Tibial artery (tissue), 4 donors: ENCODE data around the gene RERE.
A peak's percentile ranks its signal among the peaks of the same experiment; 100 is the strongest.

ENCODE experiments used
- DNase-seq, 2 donors: peaks; one replicate each; pipeline ENCODE4 v3.0.0-alpha.2; 2019
- H3K27ac ChIP-seq, 2 donors: fragments of 200-600 bp; sonication (generic) in 1 of 2; 1 replicate in 1 of 2; 2 replicates in 1 of 2; pipeline ENCODE4 v1.5.1; 2018 to 2019; ENCODE audit warnings: mild to moderate bottlenecking in 1 of 2
- H3K27me3 ChIP-seq, 2 donors: fragments of 200-600 bp; sonication (generic) in 1 of 2; one replicate each; pipeline versions ENCODE4 v1.5.1 to v1.6.0; 2016 to 2019
- H3K36me3 ChIP-seq, 3 donors: fragments of 200-600 bp; sonication (generic) in 2 of 3; one replicate each; pipeline ENCODE4 v1.5.1; 2016 to 2019; ENCODE audit warnings: mild to moderate bottlenecking in 2 of 3
- H3K4me1 ChIP-seq, 4 donors: fragments of 200-600 bp; sonication (generic) in 2 of 4; 1 replicate in 3 of 4; 2 replicates in 1 of 4; pipeline ENCODE4 v1.5.1; 2016 to 2019
- H3K4me3 ChIP-seq, 2 donors: fragments of 200-600 bp; sonication (generic) in 1 of 2; 1 replicate in 1 of 2; 2 replicates in 1 of 2; pipeline ENCODE4 v1.5.1; 2018 to 2019; ENCODE audit warnings: mild to moderate bottlenecking in 2 of 2
- H3K9me3 ChIP-seq, 3 donors: fragments of 200-600 bp; sonication (generic) in 1 of 3; one replicate each; pipeline ENCODE4 v1.5.1; 2016 to 2019
- CTCF ChIP-seq, 2 experiments: fragments of 200-600 bp in 1 of 2; fragments of 450-650 bp in 1 of 2; IDR thresholded peaks; one replicate each; pipeline ENCODE4 v1.5.1; 2017 to 2019; ENCODE audit warnings: antibody characterized with exemption in 2 of 2, mild to moderate bottlenecking in 1 of 2, moderate library complexity in 1 of 2
- intact Hi-C: fragments of 100-400 bp; cut with DNase I; formaldehyde crosslinking; loops from one replicate; pipeline ENCODE4 v1.15.0; 2023; ENCODE audit warnings: low total_unique reads

Gene RERE

GRCh38 chr1:8660411-8660828 lies 157.0 kb downstream of the RERE start:
- H3K27ac ChIP-seq, result peak overlapping the region; percentile 75 to 83
- no peaks in the 10 kb centered on the region for H3K9me3 ChIP-seq
- no peak for TF ChIP-seq CTCF (IDR thresholded peaks at IDR 0.05)
- no peaks in the 10 kb centered on the region for H3K27me3 ChIP-seq
- intact Hi-C loops, result no loop called here
- DNase-seq, result peak; percentile 59 to 76
- no peak overlapping the region for H3K4me3 ChIP-seq
- peaks cover 0 to 54% (median 27%) of the 10 kb centered on the region in 4 donors for H3K4me1 ChIP-seq
- H3K36me3 ChIP-seq, result peaks cover 0 to 5% (median 0%) of the 10 kb centered on the region in 3 donors

GRCh38 chr1:8659593-8659992 lies 157.8 kb downstream of the RERE start:
- Histone ChIP-seq H3K27ac (peak overlapping the region in 1 of 2 donors; percentile 75), H3K4me3 (no peak overlapping the region), H3K27me3 (no peaks in the 10 kb centered on the region), H3K36me3 (peaks cover 0 to 6% (median 0%) of the 10 kb centered on the region in 3 donors), H3K9me3 (no peaks in the 10 kb centered on the region), H3K4me1 (peaks cover 0 to 54% (median 27%) of the 10 kb centered on the region in 4 donors)
- intact Hi-C loops, result no loop called here
- TF ChIP-seq CTCF (IDR thresholded peaks at IDR 0.05), result no peak
- no peak for DNase-seq

- Histone ChIP-seq H3K9me3 (no peaks in the 10 kb centered on the region), H3K27me3 (no peaks in the 10 kb centered on the region), H3K27ac (no peak overlapping the region), H3K4me1 (peaks cover 0 to 29% (median 6%) of the 10 kb centered on the region in 4 donors), H3K36me3 (peaks cover 0 to 6% (median 0%) of the 10 kb centered on the region in 3 donors), H3K4me3 (no peak overlapping the region)
- intact Hi-C loops, result no loop called here
- TF ChIP-seq CTCF (IDR thresholded peaks at IDR 0.05), result no peak
- DNase-seq, result no peak
Observed at GRCh38 chr1:8653878-8654277, 163.6 kb downstream of the RERE start.

GRCh38 chr1:8652467-8653046 lies 164.9 kb downstream of the RERE start:
- TF ChIP-seq CTCF (IDR thresholded peaks at IDR 0.05), result no peak
- peaks cover 0 to 6% (median 0%) of the 10 kb centered on the region in 3 donors for H3K36me3 ChIP-seq
- peak overlapping the region in 1 of 2 donors; percentile 1 for H3K27ac ChIP-seq
- H3K4me3 ChIP-seq, result no peak overlapping the region
- peaks cover 0 to 26% (median 6%) of the 10 kb centered on the region in 4 donors for H3K4me1 ChIP-seq
- no peaks in the 10 kb centered on the region for H3K9me3 ChIP-seq
- H3K27me3 ChIP-seq, result no peaks in the 10 kb centered on the region
- intact Hi-C loops, result no loop called here
- no peak for DNase-seq

GRCh38 chr1:8651962-8652361 lies 165.5 kb downstream of the RERE start:
- no peak for DNase-seq
- Histone ChIP-seq H3K4me3 (no peak overlapping the region), H3K27ac (no peak overlapping the region), H3K4me1 (peaks cover 0 to 26% (median 6%) of the 10 kb centered on the region in 4 donors), H3K36me3 (peaks cover 0 to 6% (median 0%) of the 10 kb centered on the region in 3 donors), H3K27me3 (no peaks in the 10 kb centered on the region), H3K9me3 (no peaks in the 10 kb centered on the region)
- intact Hi-C loops, result no loop called here
- TF ChIP-seq CTCF (IDR thresholded peaks at IDR 0.05), result no peak
